Endodermal cell (in vitro differentiated cells): ENCODE results near the gene SYNC. TPM values are rescaled to one million over a fixed set of nuclear protein-coding genes. Genes with fewer than 3 reads are reported as not detected.
A peak's percentile ranks its signal among the peaks of the same experiment; 100 is the strongest.

ENCODE experiments used
- DNase-seq: peaks from one replicate; pipeline ENCODE4 v3.0.0-alpha.2; 2017
- H3K27ac ChIP-seq: 2 replicates; pipeline ENCODE4 v1.5.1; 2013; ENCODE audit warnings: mild to moderate bottlenecking, low read depth, low read length, moderate library complexity
- H3K27me3 ChIP-seq: 2 replicates; pipeline ENCODE4 v1.6.1; 2013; ENCODE audit warnings: mild to moderate bottlenecking, low read length, moderate library complexity; ENCODE audit not compliant: insufficient read depth, control insufficient read depth, poor library complexity, severe bottlenecking
- H3K36me3 ChIP-seq: 2 replicates; pipeline ENCODE4 v1.7.0; 2013; ENCODE audit warnings: mild to moderate bottlenecking, low read length, moderate library complexity; ENCODE audit not compliant: control insufficient read depth, insufficient read depth
- H3K4me1 ChIP-seq: one replicate; pipeline ENCODE4 v1.7.0; 2013; ENCODE audit warnings: low read length; ENCODE audit not compliant: control insufficient read depth, insufficient read depth
- H3K4me3 ChIP-seq: 2 replicates; pipeline ENCODE4 v1.5.1; 2013; ENCODE audit warnings: mild to moderate bottlenecking, low read length, moderate library complexity
- H3K9ac ChIP-seq: 2 replicates; pipeline ENCODE4 v1.6.1; 2013; ENCODE audit warnings: mild to moderate bottlenecking, low read length, moderate library complexity; ENCODE audit not compliant: poor library complexity, severe bottlenecking; ENCODE audit errors: extremely low read depth
- H3K9me3 ChIP-seq: 2 replicates; pipeline ENCODE4 v1.6.1; 2013; ENCODE audit warnings: mild to moderate bottlenecking, low read length, moderate library complexity; ENCODE audit not compliant: control insufficient read depth
- H3K27ac Mint-ChIP-seq: 2 replicates; pipeline ENCODE4 v1.8.0; 2020; ENCODE audit warnings: mixed read lengths
- H3K27me3 Mint-ChIP-seq: 2 replicates; pipeline ENCODE4 v1.8.0; 2021; ENCODE audit warnings: mild to moderate bottlenecking, mixed read lengths; ENCODE audit not compliant: insufficient read depth
- H3K36me3 Mint-ChIP-seq: 2 replicates; pipeline ENCODE4 v1.8.0; 2020; ENCODE audit warnings: low read depth, mixed read lengths
- H3K4me1 Mint-ChIP-seq: 2 replicates; pipeline ENCODE4 v1.8.0; 2020; ENCODE audit warnings: mixed read lengths
- H3K4me3 Mint-ChIP-seq: 2 replicates; pipeline ENCODE4 v1.8.0; 2020; ENCODE audit warnings: mild to moderate bottlenecking, moderate library complexity, mixed read lengths
- H3K9me3 Mint-ChIP-seq: 2 replicates; pipeline ENCODE4 v1.8.0; 2020; ENCODE audit warnings: mild to moderate bottlenecking, mixed read lengths
- CTCF ChIP-seq: fragments of 200-600 bp; sonication (generic); conservative IDR thresholded peaks from 2 replicates; pipeline ENCODE4 v1.5.0; 2021; ENCODE audit warnings: antibody characterized with exemption, mild to moderate bottlenecking
- WGBS, 2 experiments: methylation state at CpG; one replicate each; pipeline versions ENCODE4 v1.1.5 to v1.1.7; 2013; ENCODE audit warnings: missing lambda C conversion rate in 2 of 2, mixed read lengths in 1 of 2; ENCODE audit not compliant: insufficient coverage in 1 of 2, insufficient read length in 1 of 2; 5-methylcytosine and 5-hydroxymethylcytosine counted together
- total RNA-seq, 2 donors: library from RNA; stranded (reverse); fragmentation: NEBNext Ultra II Directional in 1 of 2; extraction: Animal tissue kit (Norgen Biotek cat#: 25700) in 1 of 2; gene quantifications; 2 replicates in 1 of 2; 3 replicates in 1 of 2; pipeline ENCODE4 v1.2.1, GENCODE V29; 2021

The SYNC gene
- total RNA-seq, 2 donors from 2014 or later, result 0.18 TPM; not detected in 1

- Mint-ChIP-seq H3K27me3 (no peaks in the 10 kb centered on the region), H3K36me3 (peaks cover 65% of the 10 kb centered on the region), H3K27ac (peak within 1 kb of the TSS; percentile 100), H3K4me3 (peak within 1 kb of the TSS; percentile 95), H3K9me3 (peaks cover 8% of the 10 kb centered on the region), H3K4me1 (peaks cover 17% of the 10 kb centered on the region)
- Histone ChIP-seq H3K4me3 (peak within 1 kb of the TSS; percentile 97), H3K27ac (peak within 1 kb of the TSS; percentile 100), H3K9ac (peak within 1 kb of the TSS; percentile 97), H3K4me1 (no peaks in the 10 kb centered on the region), H3K27me3 (no peaks in the 10 kb centered on the region), H3K36me3 (peaks cover 56% of the 10 kb centered on the region), H3K9me3 (peaks cover 12% of the 10 kb centered on the region)
- TF ChIP-seq CTCF, result no peak
- peak; percentile 99 for DNase-seq
- WGBS, 2 experiments, result 0% methylated on average over 5 to 67 of the region's 67 CpGs
Observed at GRCh38 chr1:32650752-32651460, 51.7 kb downstream of the SYNC start, which contains the start of gene RBBP4. RBBP4 (plus strand) TSS chr1:32651208; CDS start chr1:32651307, 99 bp downstream.

DNA sequence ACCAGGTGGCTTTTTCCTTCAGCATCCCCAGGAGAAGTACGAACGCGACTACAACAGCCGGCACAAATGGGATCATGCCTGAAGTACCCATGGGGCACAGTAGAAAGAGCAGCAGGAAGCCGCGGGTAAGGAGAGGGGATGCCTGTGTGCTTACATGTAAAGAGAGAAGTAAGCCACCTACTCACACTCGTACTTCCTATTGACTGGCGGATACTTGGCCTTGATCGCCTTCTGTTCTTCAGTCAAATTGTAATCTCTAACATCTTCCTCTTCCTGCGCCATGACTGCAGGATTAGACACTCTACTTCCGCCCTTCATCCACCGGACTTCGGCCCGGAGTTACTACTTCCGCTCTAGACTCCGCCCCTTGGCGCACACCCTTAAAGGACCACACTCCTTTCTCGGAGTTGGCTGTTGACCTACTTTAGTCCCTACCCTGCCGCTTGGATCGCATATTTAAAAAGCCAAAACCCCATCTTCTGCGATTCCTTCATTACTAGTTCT is 52.3 kb downstream of the SYNC start, which contains the start of gene ZBTB8OS:
ZBTB8OS (minus strand) TSS at position 303 of the 504 bp plus-strand sequence; CDS start at position 282, 21 bp downstream.
- Mint-ChIP-seq H3K36me3 (peaks cover 65% of the 10 kb centered on the region), H3K27me3 (no peaks in the 10 kb centered on the region), H3K9me3 (peaks cover 10% of the 10 kb centered on the region), H3K4me1 (peaks cover 17% of the 10 kb centered on the region), H3K4me3 (peak within 1 kb of the TSS; percentile 95), H3K27ac (peak within 1 kb of the TSS; percentile 100)
- peak; percentile 92 for DNase-seq
- no peak for TF ChIP-seq CTCF
- WGBS, 2 experiments, result 0 to 1% methylated on average over 18 to 21 of the region's 21 CpGs
- H3K36me3 ChIP-seq, result peaks cover 56% of the 10 kb centered on the region
- peak within 1 kb of the TSS; percentile 97 for H3K9ac ChIP-seq
- peaks cover 12% of the 10 kb centered on the region for H3K9me3 ChIP-seq
- no peaks in the 10 kb centered on the region for H3K27me3 ChIP-seq
- peak within 1 kb of the TSS; percentile 100 for H3K27ac ChIP-seq
- peak within 1 kb of the TSS; percentile 97 for H3K4me3 ChIP-seq
- H3K4me1 ChIP-seq, result peaks cover 4% of the 10 kb centered on the region

DNA sequence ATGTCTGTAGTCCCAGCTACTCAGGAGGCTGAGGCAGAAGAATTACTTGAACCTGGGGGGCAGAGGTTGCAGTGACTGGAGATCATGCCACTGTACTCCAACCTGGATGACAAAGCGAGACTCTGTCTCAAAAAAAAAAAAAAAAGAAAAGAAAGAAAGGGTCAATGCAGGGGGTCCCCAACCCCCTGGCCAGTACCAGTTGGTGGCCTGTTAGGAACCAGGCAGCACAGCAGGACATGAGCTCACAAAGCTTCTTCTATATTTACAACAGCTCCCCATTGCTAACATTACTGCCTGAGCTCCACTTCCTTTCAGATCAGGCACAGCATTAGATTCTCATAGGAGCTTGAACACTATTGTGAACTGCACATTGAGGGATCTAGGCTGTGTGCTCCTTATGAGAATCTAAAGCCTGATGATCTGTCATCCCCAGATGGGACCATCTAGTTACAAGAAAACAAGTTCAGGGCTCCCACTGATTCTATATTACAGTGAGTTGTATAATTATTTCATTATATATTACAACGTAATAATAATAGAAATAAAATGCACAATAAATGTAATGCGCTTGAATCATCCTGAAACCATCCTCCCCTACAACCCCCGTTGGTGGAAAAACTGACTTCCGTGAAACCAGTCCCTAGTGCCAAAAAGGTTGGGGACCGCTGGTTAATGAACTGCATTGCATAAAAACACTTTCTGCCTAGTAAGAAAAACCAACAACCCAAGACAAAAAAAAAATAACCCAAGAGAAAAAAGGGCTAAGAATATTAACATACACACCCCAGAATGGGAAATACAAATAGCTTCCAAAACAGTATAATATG is 55.0 kb downstream of the SYNC start:
- H3K9ac ChIP-seq, result no peak overlapping the region
- H3K36me3 ChIP-seq, result peaks cover 30% of the 10 kb centered on the region
- H3K9me3 Mint-ChIP-seq, result peaks cover 10% of the 10 kb centered on the region
- peaks cover 12% of the 10 kb centered on the region for H3K9me3 ChIP-seq
- H3K27me3 Mint-ChIP-seq, result no peaks in the 10 kb centered on the region
- DNase-seq, result no peak
- peaks cover 4% of the 10 kb centered on the region for H3K4me1 ChIP-seq
- H3K4me3 ChIP-seq, result peak overlapping the region; percentile 72
- H3K27me3 ChIP-seq, result no peaks in the 10 kb centered on the region
- no peak overlapping the region for H3K27ac ChIP-seq
- WGBS, 2 experiments, result 98% methylated on average over 5 of the region's 6 CpGs; no CpG with 5 or more reads in 1 of the 2 experiments
- H3K4me1 Mint-ChIP-seq, result peaks cover 20% of the 10 kb centered on the region
- H3K4me3 Mint-ChIP-seq, result peak overlapping the region; percentile 95
- H3K36me3 Mint-ChIP-seq, result peaks cover 40% of the 10 kb centered on the region
- TF ChIP-seq CTCF, result no peak
- H3K27ac Mint-ChIP-seq, result no peak overlapping the region
